ENCODE results near the gene C1orf141. TPM values are rescaled to one million over a fixed set of nuclear protein-coding genes. Genes with fewer than 3 reads are reported as not detected.

Gene C1orf141
- total and polyA plus RNA-seq, 9 of the 15 experiments (the other 6 are each of a cell fraction or from before 2014, with no cell fraction given), result not detected

- TF ChIP-seq IRF9 (tag; IDR thresholded peaks at IDR 0.05) (no peak), SUPT5H (IDR thresholded peaks at IDR 0.05) (peak; percentile 83), SIN3A (IDR thresholded peaks at IDR 0.05; ENCODE audit: borderline replicate concordance in 2 of 2, control insufficient read depth in 1 of 2, low read depth in 2 of 2, low read length in 2 of 2) (no peak), RNF2 (IDR thresholded peaks at IDR 0.05) (no peak), SMAD4 (CRISPR knock-in tag; conservative IDR thresholded peaks at IDR 0.05) (peak; percentile 40; the same call in 1 of the 2 replicates), TBL1XR1 (IDR thresholded peaks at IDR 0.05; ENCODE audit: low read length in 2 of 2) (peak in 1 of 2 experiments; percentile 4; a peak in 1 of 4 replicates), PCBP2 (IDR thresholded peaks at IDR 0.05; ENCODE audit: low read depth, low read length, poor library complexity, severe bottlenecking) (no peak), ZNF133 (CRISPR knock-in tag; IDR thresholded peaks at IDR 0.05) (no peak), FOXA3 (CRISPR knock-in tag; conservative IDR thresholded peaks at IDR 0.05 in 1 of 2, IDR thresholded peaks at IDR 0.05 in 1 of 2) (peak in 1 of 2 experiments; percentile 16; a peak in 1 of 4 replicates), THAP7 (CRISPR knock-in tag; IDR thresholded peaks at IDR 0.05) (0 out of 2 replicates have a peak, but pooled peaks have one; percentile 47), TAF1 (IDR thresholded peaks at IDR 0.05; ENCODE audit: control insufficient read depth, extremely low read depth, insufficient read depth, low read length, severe bottlenecking) (peak; percentile 27), STAT6 (CRISPR knock-in tag; IDR thresholded peaks at IDR 0.05) (peak; percentile 21; the same call in 1 of the 2 replicates)
- TF ChIP-seq, protein P1, sequence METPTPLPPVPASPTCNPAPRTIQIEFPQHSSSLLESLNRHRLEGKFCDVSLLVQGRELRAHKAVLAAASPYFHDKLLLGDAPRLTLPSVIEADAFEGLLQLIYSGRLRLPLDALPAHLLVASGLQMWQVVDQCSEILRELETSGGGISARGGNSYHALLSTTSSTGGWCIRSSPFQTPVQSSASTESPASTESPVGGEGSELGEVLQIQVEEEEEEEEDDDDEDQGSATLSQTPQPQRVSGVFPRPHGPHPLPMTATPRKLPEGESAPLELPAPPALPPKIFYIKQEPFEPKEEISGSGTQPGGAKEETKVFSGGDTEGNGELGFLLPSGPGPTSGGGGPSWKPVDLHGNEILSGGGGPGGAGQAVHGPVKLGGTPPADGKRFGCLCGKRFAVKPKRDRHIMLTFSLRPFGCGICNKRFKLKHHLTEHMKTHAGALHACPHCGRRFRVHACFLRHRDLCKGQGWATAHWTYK (CRISPR knock-in tag; IDR thresholded peaks at IDR 0.05), result peak; percentile 68
- TF ChIP-seq, protein P2, sequence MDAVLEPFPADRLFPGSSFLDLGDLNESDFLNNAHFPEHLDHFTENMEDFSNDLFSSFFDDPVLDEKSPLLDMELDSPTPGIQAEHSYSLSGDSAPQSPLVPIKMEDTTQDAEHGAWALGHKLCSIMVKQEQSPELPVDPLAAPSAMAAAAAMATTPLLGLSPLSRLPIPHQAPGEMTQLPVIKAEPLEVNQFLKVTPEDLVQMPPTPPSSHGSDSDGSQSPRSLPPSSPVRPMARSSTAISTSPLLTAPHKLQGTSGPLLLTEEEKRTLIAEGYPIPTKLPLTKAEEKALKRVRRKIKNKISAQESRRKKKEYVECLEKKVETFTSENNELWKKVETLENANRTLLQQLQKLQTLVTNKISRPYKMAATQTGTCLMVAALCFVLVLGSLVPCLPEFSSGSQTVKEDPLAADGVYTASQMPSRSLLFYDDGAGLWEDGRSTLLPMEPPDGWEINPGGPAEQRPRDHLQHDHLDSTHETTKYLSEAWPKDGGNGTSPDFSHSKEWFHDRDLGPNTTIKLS (IDR thresholded peaks at IDR 0.05; ENCODE audit: borderline replicate concordance, low read depth), result 0 out of 2 replicates have a peak, but pooled peaks have one; percentile 27
- TF ChIP-seq, protein P3, sequence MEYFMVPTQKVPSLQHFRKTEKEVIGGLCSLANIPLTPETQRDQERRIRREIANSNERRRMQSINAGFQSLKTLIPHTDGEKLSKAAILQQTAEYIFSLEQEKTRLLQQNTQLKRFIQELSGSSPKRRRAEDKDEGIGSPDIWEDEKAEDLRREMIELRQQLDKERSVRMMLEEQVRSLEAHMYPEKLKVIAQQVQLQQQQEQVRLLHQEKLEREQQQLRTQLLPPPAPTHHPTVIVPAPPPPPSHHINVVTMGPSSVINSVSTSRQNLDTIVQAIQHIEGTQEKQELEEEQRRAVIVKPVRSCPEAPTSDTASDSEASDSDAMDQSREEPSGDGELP (CRISPR knock-in tag; IDR thresholded peaks at IDR 0.05; ENCODE audit: borderline replicate concordance), result peak; percentile 58; the same call in 1 of the 2 replicates
Observed at GRCh38 chr1:67053785-67054772, 80.7 kb downstream of the C1orf141 start, which contains the start of gene SLC35D1 (continued).
